CD4-positive, alpha-beta T cell treated with Interleukin-6 for 4 hours (primary cell): ENCODE results near the gene STPG3.

Experiments
- DNase-seq: peaks from one replicate; pipeline ENCODE4 v3.0.0-alpha.2; 2020; ENCODE audit warnings: mixed read lengths

STPG3 gene

GRCh38 chr9:137281345-137282116 is 30.4 kb downstream of the STPG3 start:
- no peak for DNase-seq

GRCh38 chr9:137286975-137287383 is 35.9 kb downstream of the STPG3 start:
- peak; percentile 37 for DNase-seq

- DNase-seq: no peak
Observed at GRCh38 chr9:137293094-137293481, 42.0 kb downstream of the STPG3 start.

- no peak for DNase-seq
Observed at GRCh38 chr9:137293482-137294090, 42.5 kb downstream of the STPG3 start.

GRCh38 chr9:137294091-137294680 is 43.1 kb downstream of the STPG3 start:
- peak; percentile 22 for DNase-seq

- peak; percentile 32 for DNase-seq
Observed at GRCh38 chr9:137294681-137295237, 43.7 kb downstream of the STPG3 start.

GRCh38 chr9:137295238-137295811 is 44.2 kb downstream of the STPG3 start:
- DNase-seq: peak; percentile 58

GRCh38 chr9:137295849-137296669 is 45.0 kb downstream of the STPG3 start:
- no peak for DNase-seq

- DNase-seq: no peak
Observed at GRCh38 chr9:137296670-137297664, 45.9 kb downstream of the STPG3 start.

- no peak for DNase-seq
Observed at GRCh38 chr9:137297966-137298365, 46.9 kb downstream of the STPG3 start.

- no peak for DNase-seq
Observed at GRCh38 chr9:137298401-137299202, 47.5 kb downstream of the STPG3 start.

GRCh38 chr9:137299203-137299565 is 48.1 kb downstream of the STPG3 start:
- no peak for DNase-seq

GRCh38 chr9:137299938-137300337 is 48.9 kb downstream of the STPG3 start:
- no peak for DNase-seq

- no peak for DNase-seq
Observed at GRCh38 chr9:137300567-137301080, 49.5 kb downstream of the STPG3 start.

GRCh38 chr9:137301081-137301947 is 50.2 kb downstream of the STPG3 start:
- peak; percentile 40 for DNase-seq

GRCh38 chr9:137302118-137302448 is 51.0 kb downstream of the STPG3 start, which contains the start of gene NRARP:
Gene NRARP, minus strand, starts transcription at chr9:137302271. Its CDS starts 343 bp downstream, at chr9:137301928.
- DNase-seq: peak; percentile 94

GRCh38 chr9:137302449-137303150 is 51.5 kb downstream of the STPG3 start:
- no peak for DNase-seq
